ENCODE data around the gene SLC9C1.

Gene SLC9C1

GRCh38 chr3:112306825-112307224 is 12.8 kb upstream of the SLC9C1 start:
- no peak for DNase-seq (ENCODE audit: low read depth in 2 of 2)

- no peak for DNase-seq (ENCODE audit: low read depth in 2 of 2)
Observed at GRCh38 chr3:112304611-112305010, 10.6 kb upstream of the SLC9C1 start.

- no peak for DNase-seq (ENCODE audit: low read depth in 2 of 2)
Observed at GRCh38 chr3:112303764-112304325, 9.8 kb upstream of the SLC9C1 start.

GRCh38 chr3:112302881-112303763 is 9.1 kb upstream of the SLC9C1 start:
- DNase-seq (ENCODE audit: low read depth in 2 of 2): no peak

- DNase-seq (ENCODE audit: low read depth in 2 of 2): no peak
Observed at GRCh38 chr3:112302150-112302830, 8.3 kb upstream of the SLC9C1 start.

GRCh38 chr3:112298781-112299180 is 4.8 kb upstream of the SLC9C1 start:
- DNase-seq (ENCODE audit: low read depth in 2 of 2): no peak

- DNase-seq (ENCODE audit: low read depth in 2 of 2): no peak
Observed at GRCh38 chr3:112297714-112298113, 3.7 kb upstream of the SLC9C1 start.

GRCh38 chr3:112289011-112289410 is 5.0 kb downstream of the SLC9C1 start:
- no peak for DNase-seq (ENCODE audit: low read depth in 2 of 2)

- DNase-seq (ENCODE audit: low read depth in 2 of 2): no peak
Observed at GRCh38 chr3:112280266-112280665, 13.8 kb downstream of the SLC9C1 start.

GRCh38 chr3:112273536-112273935 is 20.5 kb downstream of the SLC9C1 start:
- no peak for DNase-seq (ENCODE audit: low read depth in 2 of 2)

GRCh38 chr3:112261742-112262141 is 32.3 kb downstream of the SLC9C1 start:
- DNase-seq (ENCODE audit: low read depth in 2 of 2): no peak

GRCh38 chr3:112260563-112260962 is 33.5 kb downstream of the SLC9C1 start:
- no peak for DNase-seq (ENCODE audit: low read depth in 2 of 2)

- no peak for DNase-seq (ENCODE audit: low read depth in 2 of 2)
Observed at GRCh38 chr3:112253301-112253971, 40.6 kb downstream of the SLC9C1 start.

GRCh38 chr3:112247900-112248299 is 46.1 kb downstream of the SLC9C1 start:
- DNase-seq (ENCODE audit: low read depth in 2 of 2): no peak

- DNase-seq (ENCODE audit: low read depth in 2 of 2): no peak
Observed at GRCh38 chr3:112247350-112247749, 46.7 kb downstream of the SLC9C1 start.

- no peak for DNase-seq (ENCODE audit: low read depth in 2 of 2)
Observed at GRCh38 chr3:112233083-112233482, 60.9 kb downstream of the SLC9C1 start.

GRCh38 chr3:112231727-112232126 is 62.3 kb downstream of the SLC9C1 start:
- DNase-seq (ENCODE audit: low read depth in 2 of 2): no peak

- DNase-seq (ENCODE audit: low read depth in 2 of 2): no peak
Observed at GRCh38 chr3:112230033-112230432, 64.0 kb downstream of the SLC9C1 start.

GRCh38 chr3:112228786-112229185 is 65.2 kb downstream of the SLC9C1 start:
- no peak for DNase-seq (ENCODE audit: low read depth in 2 of 2)

- no peak for DNase-seq (ENCODE audit: low read depth in 2 of 2)
Observed at GRCh38 chr3:112200317-112200666, 93.7 kb downstream of the SLC9C1 start.

- DNase-seq (ENCODE audit: low read depth in 2 of 2): no peak
Observed at GRCh38 chr3:112199622-112200316, 94.2 kb downstream of the SLC9C1 start.

GRCh38 chr3:112197131-112197530 is 96.9 kb downstream of the SLC9C1 start:
- DNase-seq (ENCODE audit: low read depth in 2 of 2): no peak

All from fibroblast of skin of left biceps (primary cell).